NCI-H2227 treated with DMSO at 0.1 percent for 48 hours (cell line): ENCODE results near the gene ITGB6.
A peak's percentile ranks its signal among the peaks of the same experiment; 100 is the strongest.
"Not testable (repeated sequence)": the region's sequence is repeated elsewhere in the genome, so short reads cannot be mapped to it uniquely, and the experiment has no call there.

Source experiments
- DNase-seq: peaks from one replicate; lab custom pipeline; 2025; lab: John Stamatoyannopoulos, UW

ITGB6 gene

GRCh38 chr2:160181146-160181836, 18.8 kb downstream of the ITGB6 start:
- not testable (repeated sequence) for DNase-seq

- not testable (repeated sequence) for DNase-seq
Measured at GRCh38 chr2:160180690-160181089, 19.4 kb downstream of the ITGB6 start.

DNA sequence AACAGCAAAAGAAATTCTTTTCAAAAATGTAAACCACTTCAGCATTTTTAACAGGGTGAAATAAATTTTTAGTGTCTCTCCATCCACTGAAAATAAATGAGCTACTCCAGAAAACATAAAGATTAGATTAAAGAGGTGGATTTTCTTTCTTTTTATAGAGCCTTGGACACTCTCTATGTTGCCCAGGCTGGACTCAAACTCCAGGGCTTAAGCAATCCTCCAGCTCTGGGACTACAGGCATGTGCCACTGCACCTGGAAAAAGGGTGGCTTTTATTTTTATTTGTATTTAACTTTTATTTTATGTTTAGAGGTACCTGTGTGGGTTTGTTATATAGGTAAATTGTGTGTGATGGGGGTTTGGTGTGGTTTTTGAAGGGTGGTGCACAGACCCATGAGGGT, 19.9 kb downstream of the ITGB6 start:
- DNase-seq, result no peak

DNA sequence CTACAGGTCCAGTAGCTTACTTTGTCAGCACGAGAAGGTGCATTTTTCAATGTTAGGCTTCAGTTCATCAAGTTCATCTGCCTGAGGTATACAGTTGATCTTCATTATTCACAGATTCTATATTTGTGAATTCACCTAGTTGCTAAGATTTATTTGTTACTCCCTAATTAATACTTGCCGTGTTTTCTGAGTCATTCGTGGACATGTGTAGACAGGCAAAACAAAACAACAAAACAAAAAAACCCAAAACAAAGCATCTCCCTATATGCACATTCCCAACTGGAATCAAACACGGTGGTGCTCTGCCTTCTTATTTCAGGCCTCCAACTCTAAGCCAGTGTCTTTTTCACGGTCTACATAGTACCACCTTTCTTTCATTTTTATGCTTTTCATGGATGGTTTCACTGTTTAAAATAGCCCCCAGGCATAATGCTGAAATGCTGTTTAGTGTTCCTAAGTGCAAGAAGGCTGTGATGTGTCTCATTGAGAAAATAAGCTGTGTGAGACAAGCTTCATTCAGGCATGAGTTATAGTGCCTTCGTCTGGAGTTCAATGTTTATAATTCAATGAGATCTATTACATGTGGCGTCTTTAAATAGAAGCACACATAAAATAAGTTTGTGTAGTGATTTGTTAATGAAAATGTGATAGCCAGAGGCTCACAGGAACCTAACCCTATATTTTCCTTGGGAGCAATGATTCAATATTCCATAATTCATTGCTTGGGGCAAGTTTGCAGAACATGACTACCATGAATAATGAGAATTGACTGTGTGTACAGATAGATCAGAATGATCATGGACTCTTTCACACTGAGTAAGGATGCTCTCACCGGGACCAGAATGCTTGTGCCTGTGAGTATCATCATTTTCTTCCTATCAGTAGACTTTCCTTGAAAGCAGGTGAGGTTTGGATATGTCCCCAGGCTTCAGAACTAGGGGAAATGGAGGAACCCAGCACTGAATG, 24.6 kb downstream of the ITGB6 start:
- DNase-seq, result no peak

DNA sequence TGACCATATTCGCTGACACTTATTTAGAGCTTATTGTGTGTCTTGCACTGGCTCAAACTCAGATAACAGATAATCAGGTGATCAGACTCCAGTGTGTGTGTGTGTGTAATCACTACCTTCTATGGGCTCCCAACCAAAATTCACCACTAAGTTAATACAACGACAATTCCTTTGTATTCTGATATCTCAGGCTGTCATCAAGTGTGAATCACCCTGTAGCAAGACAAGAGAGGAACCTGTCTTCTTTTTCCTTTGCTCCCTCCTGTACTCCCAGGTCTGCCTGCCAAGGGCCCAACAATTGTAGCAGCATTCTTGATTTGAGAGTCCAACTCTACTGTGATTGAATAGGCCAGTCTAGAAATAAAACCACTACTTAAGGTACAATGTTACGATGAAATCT, 25.8 kb downstream of the ITGB6 start:
- no peak for DNase-seq

GRCh38 chr2:160169988-160170387, 30.1 kb downstream of the ITGB6 start:
- no peak for DNase-seq

- no peak for DNase-seq
Measured at GRCh38 chr2:160169471-160169870, 30.6 kb downstream of the ITGB6 start.

GRCh38 chr2:160168878-160169277, 31.2 kb downstream of the ITGB6 start:
- DNase-seq, result no peak

DNA sequence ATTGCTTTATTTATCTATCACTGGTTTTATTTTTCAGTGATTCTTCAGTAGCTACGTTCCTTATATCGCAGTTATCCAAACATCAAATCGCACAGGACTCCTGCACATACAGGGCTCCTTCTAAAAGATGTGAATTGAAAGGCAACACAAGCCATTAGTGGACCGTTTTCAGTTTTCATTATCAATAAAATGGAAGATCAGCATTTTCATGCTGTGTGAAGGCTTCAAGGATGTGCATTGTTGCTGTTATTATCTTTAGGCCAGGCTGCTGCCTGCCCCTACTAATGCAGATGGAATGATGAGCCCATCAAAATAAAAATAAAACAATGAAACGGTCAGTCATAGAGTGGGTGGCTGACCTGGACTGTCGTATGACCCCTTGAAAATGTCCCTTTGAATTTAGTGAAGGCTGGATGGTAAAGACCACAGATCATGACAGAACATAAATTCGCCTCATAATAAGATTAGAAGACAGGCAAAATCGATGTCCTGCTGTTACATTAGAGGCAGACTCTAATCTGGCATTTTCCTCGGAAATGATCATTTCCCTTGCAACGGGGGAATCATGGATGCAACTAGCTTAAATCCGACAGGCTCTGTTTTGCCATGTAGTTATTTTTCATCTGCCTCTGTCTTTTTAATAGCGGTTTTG, 32.9 kb downstream of the ITGB6 start:
- DNase-seq, result no peak

DNA sequence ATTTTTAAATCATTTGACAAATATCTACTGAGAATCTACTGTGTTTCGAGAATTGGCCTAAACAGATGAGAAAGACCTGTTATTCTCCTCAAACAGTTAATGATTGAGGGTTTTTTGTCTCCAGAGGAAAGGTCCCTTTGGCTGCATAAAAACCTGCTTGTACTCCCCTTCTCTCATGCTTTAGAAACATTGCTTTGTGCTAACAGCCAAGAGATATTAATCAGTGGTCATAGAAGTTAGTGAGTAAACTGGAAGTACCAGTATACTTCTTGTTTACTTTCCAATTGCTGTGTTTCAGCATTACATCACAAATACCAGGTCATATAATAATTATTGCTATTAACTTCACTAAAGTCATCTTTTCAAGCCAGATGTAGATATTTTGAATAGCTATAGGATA, 34.1 kb downstream of the ITGB6 start:
- DNase-seq, result no peak

GRCh38 chr2:160165081-160165480, 35.0 kb downstream of the ITGB6 start:
- no peak for DNase-seq

DNA sequence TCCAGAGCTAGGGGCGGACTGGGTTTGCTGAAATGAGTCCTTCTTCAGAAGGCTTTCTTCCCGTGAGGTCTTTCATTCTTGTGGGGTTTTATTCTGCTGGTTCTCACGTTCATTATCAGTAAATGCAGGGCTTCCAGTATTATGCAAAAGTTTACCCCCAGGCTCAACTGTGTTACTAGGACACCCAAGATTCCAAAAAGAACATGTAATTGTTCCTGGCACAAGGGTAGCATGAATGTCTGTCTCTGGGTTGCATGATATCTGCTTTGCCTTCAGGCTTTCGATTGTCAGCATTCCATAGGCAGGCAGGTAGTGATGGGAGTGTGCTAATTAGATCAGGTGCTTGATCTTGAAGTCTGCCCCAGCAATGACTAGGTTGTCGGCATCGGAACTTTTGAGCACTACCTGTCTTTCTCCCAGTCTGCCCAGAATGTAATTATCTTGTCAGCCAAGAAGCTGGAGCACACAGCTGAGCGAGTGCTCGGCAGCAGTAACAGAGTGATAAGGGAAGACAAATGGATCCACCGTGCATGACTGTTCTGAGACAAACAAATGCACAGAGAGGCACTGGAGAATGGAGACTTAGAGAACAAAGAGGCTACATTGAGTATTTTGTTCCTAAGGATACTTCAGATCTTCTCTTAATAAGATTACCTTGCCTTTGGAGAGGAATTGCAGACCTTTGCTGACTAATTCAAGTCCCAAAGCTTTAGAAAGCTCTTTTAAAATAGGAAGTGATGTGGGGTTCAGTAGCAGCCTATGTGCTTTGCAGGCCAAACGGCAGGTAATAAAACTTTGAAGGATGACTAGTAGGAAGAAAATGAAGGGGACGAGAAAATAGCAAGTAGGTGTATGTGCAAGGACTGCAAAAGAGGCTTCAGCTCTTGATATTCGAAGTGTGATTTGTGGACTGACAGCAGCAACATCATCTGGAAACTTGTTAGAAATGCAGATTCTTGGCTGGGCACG, 41.9 kb downstream of the ITGB6 start:
- DNase-seq, result peak; percentile 45

- no peak for DNase-seq
Measured at GRCh38 chr2:160156665-160157064, 43.4 kb downstream of the ITGB6 start.

GRCh38 chr2:160156100-160156499, 44.0 kb downstream of the ITGB6 start:
- DNase-seq, result no peak

DNA sequence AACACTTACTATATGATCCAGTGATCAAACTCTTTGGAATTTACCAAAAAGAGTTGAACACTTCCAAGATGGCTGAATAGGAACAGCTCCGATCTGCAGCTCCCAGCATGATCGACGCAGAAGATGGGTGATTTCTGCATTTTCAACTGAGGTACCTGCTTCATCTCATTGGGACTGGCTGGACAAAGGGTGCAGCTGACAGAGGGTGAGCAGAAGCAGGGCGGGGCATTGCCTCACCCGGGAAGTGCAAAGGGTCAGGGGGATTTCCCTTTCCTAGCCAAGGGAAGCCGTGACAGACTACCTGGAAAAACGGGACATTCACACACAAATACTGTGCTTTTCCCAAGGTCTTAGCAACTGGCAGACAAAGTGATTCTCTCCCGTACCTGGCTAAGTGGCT, 51.7 kb downstream of the ITGB6 start:
- DNase-seq, result not testable (repeated sequence)

GRCh38 chr2:160145471-160145870, 54.6 kb downstream of the ITGB6 start:
- no peak for DNase-seq

DNA sequence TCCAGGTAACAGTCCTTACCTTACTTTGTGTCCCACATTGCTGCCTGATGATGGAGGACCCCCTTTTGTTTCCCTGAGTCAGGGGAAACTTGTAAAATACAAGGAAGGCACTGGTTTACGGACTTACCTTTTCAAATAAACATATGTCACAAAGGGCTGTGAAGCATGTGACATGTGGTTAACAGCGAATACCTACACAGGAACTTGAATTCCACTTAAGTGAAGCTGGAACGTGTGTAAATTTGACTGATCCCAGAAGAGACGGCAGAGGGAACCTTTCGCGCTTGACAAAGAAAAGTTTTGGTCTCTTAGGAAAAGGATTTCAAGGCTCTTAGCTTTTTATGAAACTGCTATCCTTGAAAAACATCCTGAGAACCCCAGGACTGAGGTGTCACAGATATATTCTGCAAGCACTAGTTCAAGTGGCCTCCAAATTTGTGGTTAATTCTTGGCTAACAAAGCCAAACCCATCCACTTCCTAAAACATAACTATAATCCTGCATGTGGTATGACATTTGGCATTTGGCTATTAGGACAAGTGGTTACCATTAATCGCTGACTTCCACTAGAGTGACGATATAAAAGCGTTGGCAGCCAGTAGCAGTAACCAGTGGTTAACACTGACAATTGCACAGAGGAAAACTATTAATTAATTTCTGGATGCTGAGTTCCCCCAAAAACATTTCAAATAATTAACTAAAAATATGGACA, 55.6 kb downstream of the ITGB6 start:
- no peak for DNase-seq

GRCh38 chr2:160142472-160142871, 57.6 kb downstream of the ITGB6 start:
- no peak for DNase-seq

GRCh38 chr2:160141912-160142311, 58.2 kb downstream of the ITGB6 start:
- DNase-seq, result no peak

GRCh38 chr2:160141419-160141818, 58.7 kb downstream of the ITGB6 start:
- no peak for DNase-seq

- DNase-seq, result no peak
Measured at GRCh38 chr2:160140471-160140870, 59.6 kb downstream of the ITGB6 start.
